Fibroblast of peridontal ligament (primary cell): Measurements from ENCODE around the gene OR51T1.
"Not testable (repeated sequence)": the region's sequence is repeated elsewhere in the genome, so short reads cannot be mapped to it uniquely, and the experiment has no call there.

Experiments
- DNase-seq: peaks from one replicate; pipeline ENCODE4 v3.0.0-alpha.2; 2010; ENCODE audit errors: extremely low read depth

The OR51T1 gene, protein sequence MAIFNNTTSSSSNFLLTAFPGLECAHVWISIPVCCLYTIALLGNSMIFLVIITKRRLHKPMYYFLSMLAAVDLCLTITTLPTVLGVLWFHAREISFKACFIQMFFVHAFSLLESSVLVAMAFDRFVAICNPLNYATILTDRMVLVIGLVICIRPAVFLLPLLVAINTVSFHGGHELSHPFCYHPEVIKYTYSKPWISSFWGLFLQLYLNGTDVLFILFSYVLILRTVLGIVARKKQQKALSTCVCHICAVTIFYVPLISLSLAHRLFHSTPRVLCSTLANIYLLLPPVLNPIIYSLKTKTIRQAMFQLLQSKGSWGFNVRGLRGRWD

DNA sequence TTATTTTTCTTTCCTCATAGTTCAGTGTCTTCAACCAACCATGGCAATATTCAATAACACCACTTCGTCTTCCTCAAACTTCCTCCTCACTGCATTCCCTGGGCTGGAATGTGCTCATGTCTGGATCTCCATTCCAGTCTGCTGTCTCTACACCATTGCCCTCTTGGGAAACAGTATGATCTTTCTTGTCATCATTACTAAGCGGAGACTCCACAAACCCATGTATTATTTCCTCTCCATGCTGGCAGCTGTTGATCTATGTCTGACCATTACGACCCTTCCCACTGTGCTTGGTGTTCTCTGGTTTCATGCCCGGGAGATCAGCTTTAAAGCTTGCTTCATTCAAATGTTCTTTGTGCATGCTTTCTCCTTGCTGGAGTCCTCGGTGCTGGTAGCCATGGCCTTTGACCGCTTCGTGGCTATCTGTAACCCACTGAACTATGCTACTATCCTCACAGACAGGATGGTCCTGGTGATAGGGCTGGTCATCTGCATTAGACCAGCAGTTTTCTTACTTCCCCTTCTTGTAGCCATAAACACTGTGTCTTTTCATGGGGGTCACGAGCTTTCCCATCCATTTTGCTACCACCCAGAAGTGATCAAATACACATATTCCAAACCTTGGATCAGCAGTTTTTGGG is at the start of gene OR51T1:
TSS of gene OR51T1 (plus strand) at position 41 of the 641 bp plus-strand sequence. CDS start at position 41, 0 bp downstream.
- peak; percentile 34 for DNase-seq

DNA sequence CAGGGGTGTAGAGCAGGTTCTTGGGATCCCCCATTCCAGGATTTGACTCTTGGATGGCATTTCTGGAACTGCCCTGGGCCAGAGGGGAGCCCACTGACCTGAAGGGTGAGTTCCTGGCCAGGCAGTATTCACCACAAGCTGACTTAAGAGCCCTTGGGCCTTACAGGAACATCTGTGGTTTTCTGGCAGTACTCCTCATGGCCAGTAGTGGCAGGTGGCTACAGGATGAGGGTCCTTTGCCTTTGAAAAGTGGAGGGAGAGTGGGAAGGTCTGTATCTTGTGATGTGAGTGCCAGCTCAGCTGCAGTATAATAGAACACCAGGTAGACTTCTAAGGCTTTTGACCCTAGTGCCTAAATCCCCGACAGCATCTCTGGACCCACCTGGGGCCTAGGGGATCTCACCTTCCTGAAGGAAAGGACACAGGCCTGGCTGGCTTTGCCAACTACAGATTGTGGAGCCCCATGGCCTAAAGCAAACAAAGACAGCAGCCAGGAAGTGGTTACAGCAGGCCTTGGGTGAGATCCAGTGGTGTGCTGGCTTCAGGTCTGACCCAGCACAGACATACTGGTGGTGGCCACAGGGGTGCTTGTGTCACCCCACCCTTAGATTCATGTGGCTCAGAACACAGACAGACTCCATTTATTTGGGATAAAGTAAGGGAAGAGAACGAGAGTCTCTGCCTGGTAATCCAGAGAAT is 41.7 kb upstream of the OR51T1 start:
- no peak for DNase-seq

DNA sequence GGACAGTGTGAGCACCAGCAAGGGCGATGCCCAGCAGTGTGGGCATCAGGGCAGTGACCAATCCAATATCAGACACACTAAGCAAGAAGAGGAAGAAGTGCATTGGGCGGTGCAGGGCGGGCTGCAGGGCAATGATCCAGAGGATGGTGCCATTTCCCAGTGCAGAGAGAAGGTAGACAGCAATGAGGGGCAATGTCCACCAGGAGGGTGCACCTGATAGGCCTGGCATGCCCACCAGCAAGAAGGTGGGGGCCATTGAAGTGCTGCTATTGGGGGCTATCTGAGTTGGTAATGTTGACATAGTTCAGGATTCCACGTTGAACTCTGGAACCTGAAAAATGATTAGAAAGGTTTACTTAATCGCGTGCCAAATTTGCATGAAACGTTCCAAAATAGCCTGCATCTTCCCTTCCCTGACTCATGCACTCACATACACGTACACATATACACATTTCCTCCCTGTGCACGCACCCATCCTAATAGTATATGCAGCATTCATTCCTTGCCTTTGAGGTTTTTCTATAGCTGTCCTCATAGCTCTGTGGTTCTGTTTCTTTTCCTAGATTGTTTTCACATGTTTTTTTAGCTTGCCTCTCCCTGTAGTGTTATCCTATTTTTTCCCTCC is 32.7 kb upstream of the OR51T1 start, which contains the start of gene OR51S1:
TSS of gene OR51S1 (minus strand) at position 301 of the 625 bp plus-strand sequence. CDS start at position 301, 0 bp downstream.
- DNase-seq: no peak

DNA sequence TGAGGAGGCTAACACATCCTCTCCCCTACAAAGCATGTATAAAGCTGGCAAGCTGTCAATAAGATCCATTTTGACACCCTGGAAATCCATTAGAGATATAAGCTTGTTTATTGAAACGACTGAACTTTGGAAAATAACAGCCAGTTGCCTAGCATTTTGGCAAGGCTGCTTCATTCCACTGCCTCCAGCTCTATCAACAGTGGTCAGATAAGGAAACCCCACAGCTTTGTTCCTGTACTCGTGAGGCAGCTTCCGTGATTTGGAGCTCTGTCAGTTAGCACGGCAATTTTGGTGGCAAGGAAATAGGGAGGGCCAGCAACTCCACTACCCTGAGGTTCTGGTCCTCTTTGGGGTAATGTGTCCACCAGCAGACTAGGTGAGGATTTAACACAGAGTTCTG is 30.7 kb upstream of the OR51T1 start:
- DNase-seq: peak; percentile 18

DNA sequence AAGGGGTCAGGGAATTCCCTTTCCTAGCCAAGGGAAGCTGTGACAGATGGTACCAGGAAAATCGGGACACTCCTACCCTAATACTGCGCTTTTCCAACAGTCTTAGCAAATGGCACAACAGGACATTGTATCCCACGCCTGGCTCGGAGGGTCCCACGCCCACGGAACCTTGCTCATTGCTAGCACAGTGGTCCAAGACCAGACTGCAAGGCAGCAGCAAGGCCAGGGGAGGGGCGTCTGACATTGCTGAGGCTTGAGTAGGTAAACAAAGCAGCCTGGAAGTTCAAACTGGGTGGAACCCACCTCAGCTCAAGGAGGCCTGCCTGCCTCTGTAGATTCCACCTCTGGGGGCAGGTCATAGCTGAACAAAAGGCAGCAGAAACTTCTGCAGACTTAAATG is 27.4 kb upstream of the OR51T1 start:
- DNase-seq: not testable (repeated sequence)

DNA sequence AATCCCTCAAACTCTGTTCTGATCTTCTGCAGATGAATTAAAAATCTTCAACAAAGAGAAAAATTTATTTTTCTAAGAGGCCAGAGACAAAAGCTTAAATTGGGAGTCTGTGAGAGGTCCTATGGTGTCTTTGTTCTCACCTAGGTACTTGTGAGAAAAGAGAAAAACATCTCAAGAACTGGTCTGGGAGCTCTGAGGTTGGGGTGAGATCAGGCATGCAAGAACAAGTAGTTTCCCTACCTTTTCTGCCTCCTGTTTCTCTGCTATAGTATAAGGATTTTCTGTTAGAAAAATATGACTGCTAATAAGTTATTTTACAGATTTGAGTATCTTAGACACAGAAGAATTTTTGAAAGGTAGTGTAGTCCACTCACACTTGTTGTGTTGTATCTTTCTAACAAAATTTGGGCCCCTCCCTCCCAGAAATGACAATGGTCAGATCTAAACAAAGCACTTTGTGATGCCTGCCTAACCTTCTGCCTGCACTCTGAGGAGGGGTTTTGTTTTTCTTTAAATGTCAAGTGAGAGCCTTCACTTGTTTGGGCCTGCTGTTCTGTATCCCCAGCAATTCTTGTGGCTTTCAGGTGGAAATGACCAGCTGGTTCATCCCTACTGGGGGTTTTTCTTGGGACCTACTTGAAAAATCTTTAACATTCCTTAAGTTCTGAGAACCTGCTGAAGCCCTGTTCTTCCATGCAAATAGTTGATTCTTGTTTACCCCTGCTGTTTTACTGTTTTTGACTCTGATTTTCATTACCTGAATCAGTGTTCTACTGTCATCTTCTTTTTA is 19.1 kb upstream of the OR51T1 start:
- no peak for DNase-seq

DNA sequence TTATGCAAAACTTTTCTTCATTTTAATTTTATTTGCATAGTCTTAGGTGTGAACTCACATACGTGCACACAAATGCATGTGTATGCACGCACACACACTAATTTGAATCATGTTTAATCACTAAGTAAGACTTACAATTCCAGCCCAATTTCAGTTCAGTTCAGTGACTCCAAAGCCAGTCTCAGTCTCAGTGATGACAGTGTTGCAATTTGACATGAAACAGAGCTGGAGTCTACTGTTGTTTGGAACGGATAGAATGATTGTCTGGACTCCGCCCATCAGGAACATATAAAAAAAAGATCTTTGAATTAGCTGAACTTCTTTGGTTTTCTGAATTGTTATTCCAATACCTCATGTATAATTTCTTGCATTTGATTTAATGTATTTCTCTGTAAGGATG is 17.8 kb upstream of the OR51T1 start:
- DNase-seq: no peak

DNA sequence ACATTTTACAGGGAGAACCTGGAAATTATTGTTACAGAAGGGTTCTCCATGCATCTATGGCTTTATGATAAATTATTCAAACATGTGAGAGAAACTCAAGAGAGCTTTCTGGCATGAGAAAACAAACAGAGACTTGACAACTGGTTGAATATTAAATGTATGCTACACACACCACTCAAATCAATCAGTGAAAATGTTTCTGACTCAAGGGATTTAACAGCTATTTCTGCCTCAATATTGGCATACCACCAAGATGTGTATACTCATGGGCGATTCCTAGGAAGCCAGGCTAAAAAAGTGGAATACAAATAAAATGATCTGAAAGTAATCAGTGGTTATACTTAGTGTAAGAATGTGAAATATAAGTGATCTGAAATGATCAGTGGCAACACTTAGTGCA is 15.8 kb upstream of the OR51T1 start:
- DNase-seq: no peak

DNA sequence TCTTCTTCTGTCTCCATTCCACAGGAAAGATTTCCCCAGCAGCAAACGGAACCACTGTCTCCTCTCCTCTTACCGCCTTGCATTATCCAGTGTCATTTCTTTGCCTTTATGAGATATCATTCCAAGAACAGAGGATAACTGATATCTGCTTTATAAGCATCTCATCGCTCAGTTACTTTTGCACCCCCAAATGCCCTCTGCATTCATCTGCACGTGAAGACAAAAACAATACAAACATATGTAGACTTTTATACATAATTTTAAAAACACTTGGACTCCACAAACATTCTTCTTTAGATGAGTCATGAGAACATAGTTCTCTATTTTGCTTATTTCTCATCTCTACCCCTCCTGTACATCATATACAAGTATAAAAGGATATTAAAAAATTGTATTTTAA is 512 bp upstream of the OR51T1 start:
- peak; percentile 8 for DNase-seq

DNA sequence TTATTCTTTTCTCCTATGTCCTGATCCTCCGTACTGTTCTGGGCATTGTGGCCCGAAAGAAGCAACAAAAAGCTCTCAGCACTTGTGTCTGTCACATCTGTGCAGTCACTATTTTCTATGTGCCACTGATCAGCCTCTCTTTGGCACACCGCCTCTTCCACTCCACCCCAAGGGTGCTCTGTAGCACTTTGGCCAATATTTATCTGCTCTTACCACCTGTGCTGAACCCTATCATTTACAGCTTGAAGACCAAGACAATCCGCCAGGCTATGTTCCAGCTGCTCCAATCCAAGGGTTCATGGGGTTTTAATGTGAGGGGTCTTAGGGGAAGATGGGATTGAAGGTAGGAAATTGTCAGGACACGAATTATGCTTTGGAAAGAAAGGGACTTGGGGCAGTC is 843 bp downstream of the OR51T1 start:
- DNase-seq: no peak

DNA sequence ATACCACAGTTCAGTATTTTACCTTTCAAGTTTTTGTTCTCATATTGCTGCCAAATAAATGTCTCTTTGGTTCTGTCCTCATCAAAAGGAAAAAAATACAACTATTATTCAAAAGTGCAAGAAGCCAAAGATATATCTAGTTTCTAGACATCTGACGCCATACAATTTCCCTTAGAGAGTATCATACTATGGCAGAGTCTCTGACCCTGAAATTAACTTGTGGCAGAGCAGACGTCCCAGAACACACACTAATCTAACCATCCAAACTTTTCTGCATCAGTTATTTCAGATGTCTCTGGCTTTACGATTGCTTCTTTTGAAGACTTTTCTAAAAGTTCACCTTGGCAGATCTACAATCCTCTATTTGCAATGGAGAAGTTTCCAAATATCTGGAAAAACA is 2.7 kb downstream of the OR51T1 start:
- no peak for DNase-seq

DNA sequence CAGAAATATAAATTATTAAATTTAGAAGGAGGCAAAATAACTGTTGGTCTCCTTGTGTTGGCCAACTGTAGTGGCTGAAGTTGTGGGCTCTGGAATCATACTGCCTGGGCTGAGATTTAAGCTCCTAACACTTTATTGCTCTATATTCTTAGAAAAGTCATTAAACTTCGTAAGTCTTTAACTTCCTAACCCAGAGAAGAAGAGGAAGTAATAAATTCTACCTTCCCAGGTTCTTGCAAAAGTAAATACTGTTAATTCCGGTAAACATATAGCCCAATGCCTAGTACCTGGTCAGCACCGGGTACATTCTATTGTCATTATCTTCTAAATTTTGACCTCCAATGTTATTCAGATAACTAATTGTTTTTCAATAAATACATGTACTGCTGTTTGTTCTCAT is 4.5 kb downstream of the OR51T1 start:
- no peak for DNase-seq

DNA sequence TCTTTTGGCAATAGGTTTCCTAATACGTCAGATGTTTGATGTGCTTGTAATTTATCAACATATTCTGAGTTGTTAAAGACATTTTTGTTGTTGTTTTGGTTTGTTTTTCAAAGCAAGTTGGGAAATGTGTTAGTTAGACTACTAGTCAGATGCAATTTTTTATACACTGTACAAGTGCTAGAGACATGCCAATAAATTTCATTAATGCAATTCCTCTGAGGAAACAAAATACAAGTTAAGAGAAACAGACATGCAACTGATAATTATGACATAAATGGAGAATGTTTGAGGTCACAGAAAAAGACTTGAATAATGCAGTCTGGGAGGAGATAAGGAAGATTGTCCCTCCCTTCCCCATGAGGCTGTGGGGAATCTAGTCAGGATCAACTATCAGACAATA is 5.9 kb downstream of the OR51T1 start:
- no peak for DNase-seq

DNA sequence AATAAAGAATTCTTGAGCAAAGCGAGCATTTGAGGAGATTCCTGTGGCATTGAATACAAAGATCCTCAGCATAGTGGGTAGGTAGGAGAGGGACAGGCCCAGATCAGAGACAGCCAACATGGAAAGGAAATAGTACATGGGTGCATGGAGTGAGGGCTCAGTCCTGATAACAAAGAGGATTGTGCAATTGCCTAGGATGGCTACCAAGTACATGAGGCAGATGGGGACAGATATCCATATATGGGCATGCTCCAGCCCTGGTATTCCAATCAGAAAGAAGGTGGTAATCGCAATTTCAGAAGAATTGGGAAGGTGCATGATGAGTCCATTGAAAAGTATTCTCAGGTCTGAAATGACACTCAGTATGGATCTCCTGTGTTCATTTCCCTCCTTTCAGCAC is 8.6 kb downstream of the OR51T1 start:
- DNase-seq: no peak

DNA sequence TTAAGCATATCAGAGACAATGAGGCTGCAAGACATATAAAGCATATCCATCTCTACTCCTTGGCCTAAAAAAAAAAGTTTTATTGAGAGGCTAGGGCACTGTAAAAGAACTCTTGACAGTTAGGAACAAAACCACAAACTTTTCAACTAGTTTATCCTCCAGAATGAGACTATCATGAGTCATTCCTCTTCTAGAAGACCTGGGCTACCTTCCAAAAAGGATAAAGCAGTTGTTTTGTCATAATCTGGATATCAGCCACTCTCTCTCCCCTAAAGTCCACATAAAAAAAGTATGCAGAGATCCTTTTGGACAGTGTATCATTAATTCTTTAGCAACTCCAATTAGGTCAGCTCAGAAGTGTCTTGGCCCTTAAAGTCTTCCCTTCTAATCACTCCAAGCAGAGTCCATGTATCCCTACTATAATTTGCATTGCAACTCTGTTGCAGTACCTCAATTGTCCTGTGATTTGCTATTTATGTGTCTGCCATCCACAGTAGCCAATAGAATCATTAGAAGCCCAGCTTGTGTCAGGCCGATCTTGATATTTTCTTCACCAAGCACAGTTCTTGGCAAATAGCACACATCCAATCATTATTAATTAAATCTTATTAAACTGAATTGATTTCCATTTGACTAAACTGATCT is 10.4 kb downstream of the OR51T1 start:
- DNase-seq: peak; percentile 95

DNA sequence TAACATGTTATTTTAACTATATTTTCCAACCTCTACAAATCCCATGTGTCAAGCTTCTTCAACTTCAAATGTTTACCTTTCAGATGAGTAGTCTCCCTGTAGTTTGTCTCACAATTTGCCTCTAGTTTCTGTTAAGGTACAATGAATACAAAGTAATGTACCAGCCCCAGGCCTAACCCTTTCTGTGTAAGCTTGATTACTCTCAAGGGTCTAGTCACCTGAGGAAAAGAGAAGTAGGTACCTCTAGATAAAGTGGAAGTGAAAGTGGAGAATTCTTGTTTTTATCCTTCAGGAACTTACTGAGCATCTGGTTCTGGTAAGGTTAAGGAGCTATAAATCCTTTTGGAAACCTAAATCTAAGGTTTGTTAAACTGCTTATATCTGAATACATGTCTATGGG is 21.8 kb downstream of the OR51T1 start, which contains the start of gene OR51A7:
TSS of gene OR51A7 (plus strand) at position 300 of the 400 bp plus-strand sequence. CDS start 3,587 bp downstream, outside the sequence.
- no peak for DNase-seq

DNA sequence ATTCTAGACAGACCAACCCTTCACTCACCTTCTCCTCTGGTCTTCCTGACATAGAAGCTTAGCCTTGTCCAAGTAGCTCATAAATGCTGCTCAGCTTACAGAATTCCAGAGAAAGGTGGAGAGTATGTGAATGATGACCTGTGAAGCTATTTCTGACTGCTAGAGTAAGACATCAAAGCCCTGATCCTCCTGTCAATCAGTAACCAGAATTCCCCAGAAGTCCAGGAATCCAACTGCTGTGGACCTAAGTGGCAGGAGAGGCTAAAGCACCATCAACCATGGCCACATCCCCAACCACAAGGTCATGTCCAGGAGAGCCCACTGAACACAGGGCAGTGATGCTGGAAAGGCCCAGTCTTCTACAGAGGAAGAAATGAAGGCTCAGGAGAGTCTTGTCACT is 34.9 kb downstream of the OR51T1 start:
- DNase-seq: no peak

DNA sequence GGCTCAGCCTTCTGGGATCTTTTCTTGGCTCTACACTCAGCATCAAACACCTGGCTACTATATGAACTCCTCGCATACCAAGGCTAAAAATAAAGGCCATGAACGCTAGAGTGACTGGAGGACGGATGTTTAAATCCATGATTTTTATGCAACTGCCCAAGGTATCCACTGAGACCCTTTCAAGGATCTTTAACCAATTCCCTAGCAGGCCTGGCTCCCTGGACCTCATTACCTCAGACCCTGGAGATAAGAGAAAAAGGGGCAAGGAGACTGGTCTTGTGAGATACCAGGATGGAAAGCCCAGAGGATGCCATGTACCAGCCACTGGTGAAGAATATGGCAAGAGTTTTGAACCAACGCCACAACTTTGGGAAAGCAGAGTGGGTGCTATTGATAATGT is 37.5 kb downstream of the OR51T1 start, which contains the start of gene OR51G2:
TSS of gene OR51G2 (minus strand) at position 101 of the 400 bp plus-strand sequence. CDS start 3,687 bp downstream, outside the sequence.
- no peak for DNase-seq

DNA sequence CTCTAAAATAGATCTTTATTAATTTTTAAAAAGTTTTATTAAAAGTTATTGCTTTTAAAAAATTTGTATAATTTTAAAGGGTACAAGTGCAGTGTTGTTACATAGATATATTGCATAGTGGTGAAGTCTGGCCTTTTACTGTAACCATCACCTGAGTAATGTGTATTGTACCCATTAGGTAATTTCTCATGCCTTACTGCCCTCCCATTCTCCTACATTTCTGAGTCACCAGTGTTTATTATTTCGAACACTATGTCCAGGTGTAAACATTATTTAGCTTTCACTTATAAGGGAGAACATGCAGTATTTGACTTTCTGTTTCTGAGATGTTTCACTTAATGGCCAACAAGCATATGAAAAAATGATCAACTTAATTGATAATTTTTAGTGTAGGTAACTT is 40.1 kb downstream of the OR51T1 start:
- DNase-seq: no peak

DNA sequence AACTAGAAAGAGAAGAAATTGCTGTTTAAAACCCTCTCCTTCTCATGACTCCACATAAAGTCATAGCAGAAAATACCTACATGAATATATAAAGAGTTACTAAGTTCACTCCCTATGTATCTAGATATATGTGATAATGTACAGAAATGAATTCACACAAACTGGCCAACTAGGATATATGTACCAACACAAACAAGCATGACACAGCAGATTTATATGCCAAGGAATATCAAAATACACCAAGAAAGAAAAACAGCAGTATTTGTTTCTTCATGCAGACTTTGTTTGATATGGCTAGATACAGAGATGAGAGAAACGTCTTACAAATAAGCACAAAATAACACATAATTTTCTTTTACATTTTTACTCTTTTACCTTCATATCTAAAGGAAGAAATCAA is 40.6 kb downstream of the OR51T1 start:
- no peak for DNase-seq

DNA sequence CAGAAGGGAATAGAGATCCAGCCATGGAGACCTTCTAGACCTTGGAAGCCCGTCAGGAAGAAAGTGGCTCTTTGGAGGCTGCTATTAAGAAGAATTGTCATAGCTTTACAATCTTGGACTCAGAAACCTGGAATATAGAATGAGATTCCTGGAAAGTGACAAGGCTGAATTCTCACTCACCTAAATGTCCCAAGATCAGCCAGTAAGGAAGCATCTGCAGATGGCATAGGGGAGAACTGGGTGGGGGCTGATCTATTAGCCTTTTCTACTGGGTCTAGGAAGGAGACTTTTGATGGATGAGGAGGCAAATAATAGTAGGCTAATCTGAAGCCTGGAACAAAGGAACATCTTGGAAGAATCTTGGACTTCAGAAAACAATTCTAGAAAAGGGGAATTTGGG is 42.5 kb downstream of the OR51T1 start, which contains the start of gene OR51G1:
TSS of gene OR51G1 (minus strand) at position 101 of the 400 bp plus-strand sequence. CDS start at position 101, 0 bp downstream.
- DNase-seq: no peak
